Aorta (tissue), 5 donors: Measurements from ENCODE around the gene KANSL1. TPM values are rescaled to one million over a fixed set of nuclear protein-coding genes. Genes with fewer than 3 reads are reported as not detected.

Experiments
- ATAC-seq: fragments of 200-7000 bp; cut with Tn5 transposase; one replicate; pipeline ENCODE4 v1.9.1; 2022; ENCODE audit warnings: moderate library complexity; ENCODE audit not compliant: low FRiP score
- DNase-seq, 2 donors: peaks; one replicate each; pipeline ENCODE4 v3.0.0-alpha.2; 2020
- H3K27ac ChIP-seq, 2 donors: one replicate each; pipeline ENCODE4 v1.5.1; 2013; ENCODE audit warnings: low read length in 2 of 2, mild to moderate bottlenecking in 2 of 2, moderate library complexity in 2 of 2, control low read depth in 1 of 2, inconsistent platforms in 1 of 2, low read depth in 1 of 2
- H3K27me3 ChIP-seq, 2 donors: one replicate each; pipeline ENCODE4 v1.6.1; 2013; ENCODE audit warnings: control low read depth in 1 of 2, low read length in 1 of 2, mild to moderate bottlenecking in 1 of 2, moderate library complexity in 1 of 2; ENCODE audit not compliant: insufficient read depth in 2 of 2, control insufficient read depth in 1 of 2
- H3K36me3 ChIP-seq, 2 donors: one replicate each; pipeline ENCODE4 v1.6.1; 2013; ENCODE audit warnings: control low read depth in 1 of 2, low read length in 1 of 2, mild to moderate bottlenecking in 1 of 2; ENCODE audit not compliant: insufficient read depth in 2 of 2, control insufficient read depth in 1 of 2
- H3K4me1 ChIP-seq, 2 donors: one replicate each; pipeline ENCODE4 v1.6.1; 2013; ENCODE audit warnings: low read length in 2 of 2, control low read depth in 1 of 2, mild to moderate bottlenecking in 1 of 2, moderate library complexity in 1 of 2; ENCODE audit not compliant: insufficient read depth in 2 of 2, control insufficient read depth in 1 of 2
- H3K4me3 ChIP-seq, 2 donors: one replicate each; pipeline ENCODE4 v1.5.1; 2013; ENCODE audit warnings: low read length in 2 of 2, control low read depth in 1 of 2, mild to moderate bottlenecking in 1 of 2
- H3K9me3 ChIP-seq: one replicate; pipeline ENCODE4 v1.6.1; 2013; ENCODE audit warnings: mild to moderate bottlenecking, low read length; ENCODE audit not compliant: control insufficient read depth
- WGBS, 2 donors: extraction: QIAGEN DNeasy Blood & Tissue Kit; methylation state at CpG; one replicate each; pipeline ENCODE4 v1.1.7; 2013; 5-methylcytosine and 5-hydroxymethylcytosine counted together
- intact Hi-C, 2 donors: fragments of 100-400 bp; cut with DNase I; formaldehyde crosslinking; loops; one replicate each; pipeline versions ENCODE4 v1.14.2 to v1.15.0; 2022
- polyA plus RNA-seq, 2 donors: library from polyadenylated mRNA; stranded (reverse); fragments of 200-250 nt; gene quantifications; one replicate each; pipeline ENCODE4 v1.2.3, GENCODE V29; 2013
- total RNA-seq, 2 donors: library from RNA; stranded (reverse); fragmentation: NEBNext Ultra II Directional; extraction: Animal tissue kit (Norgen Biotek cat#: 25700); gene quantifications; one replicate each; pipeline ENCODE4 v1.2.1, GENCODE V29; 2021
- donor health status: healthy with polysubstance abuse.
- donor health status: Bipolar disorder and iron deficiency.
- donor health status: DM: no; HTN: no; CAD: no.
- donor health status: DM: no; HTN: no; CAD: no.
- donor health status: DM: yes; HTN: yes; CAD: no.

The KANSL1 gene
- total and polyA plus RNA-seq, 4 donors, result 6.5 to 109 (median 56.4) TPM

- DNase-seq, result no peak
These were observed 179.6 kb downstream of the KANSL1 start for GRCh38 chr17:46013502-46014165.

DNA sequence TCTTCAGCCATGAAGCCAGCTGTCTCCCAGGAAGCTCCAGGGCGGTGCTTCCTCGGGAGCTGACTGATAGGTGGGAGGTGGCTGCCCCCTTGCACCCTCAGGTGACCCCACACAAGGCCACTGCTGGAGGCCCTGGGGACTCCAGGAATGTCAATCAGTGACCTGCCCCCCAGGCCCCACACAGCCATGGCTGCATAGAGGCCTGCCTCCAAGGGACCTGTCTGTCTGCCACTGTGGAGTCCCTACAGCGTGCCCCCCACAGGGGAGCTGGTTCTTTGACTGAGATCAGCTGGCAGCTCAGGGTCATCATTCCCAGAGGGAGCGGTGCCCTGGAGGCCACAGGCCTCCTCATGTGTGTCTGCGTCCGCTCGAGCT is 180.1 kb downstream of the KANSL1 start:
- Histone ChIP-seq H3K4me3 (no peak overlapping the region), H3K27me3 (no peaks in the 10 kb centered on the region), H3K36me3 (no peaks in the 10 kb centered on the region), H3K9me3 (no peaks in the 10 kb centered on the region), H3K27ac (no peak overlapping the region), H3K4me1 (no peaks in the 10 kb centered on the region)
- WGBS, 2 donors, result 95 to 96% methylated on average over 7 of the region's 7 CpGs
- intact Hi-C loops, result no loop called here
- ATAC-seq (no peak), DNase-seq (no peak)

More at GRCh38 chr17:46013502-46014165, 179.6 kb downstream of the KANSL1 start:
- no peaks in the 10 kb centered on the region for H3K9me3 ChIP-seq
- H3K27me3 ChIP-seq, result no peaks in the 10 kb centered on the region
- no peak overlapping the region for H3K27ac ChIP-seq
- H3K36me3 ChIP-seq, result no peaks in the 10 kb centered on the region
- WGBS, 2 donors, result 74 to 77% methylated on average over 9 of the region's 9 CpGs
- intact Hi-C loops, result no loop called here
- H3K4me1 ChIP-seq, result no peaks in the 10 kb centered on the region
- H3K4me3 ChIP-seq, result no peak overlapping the region
- no peak for ATAC-seq

DNA sequence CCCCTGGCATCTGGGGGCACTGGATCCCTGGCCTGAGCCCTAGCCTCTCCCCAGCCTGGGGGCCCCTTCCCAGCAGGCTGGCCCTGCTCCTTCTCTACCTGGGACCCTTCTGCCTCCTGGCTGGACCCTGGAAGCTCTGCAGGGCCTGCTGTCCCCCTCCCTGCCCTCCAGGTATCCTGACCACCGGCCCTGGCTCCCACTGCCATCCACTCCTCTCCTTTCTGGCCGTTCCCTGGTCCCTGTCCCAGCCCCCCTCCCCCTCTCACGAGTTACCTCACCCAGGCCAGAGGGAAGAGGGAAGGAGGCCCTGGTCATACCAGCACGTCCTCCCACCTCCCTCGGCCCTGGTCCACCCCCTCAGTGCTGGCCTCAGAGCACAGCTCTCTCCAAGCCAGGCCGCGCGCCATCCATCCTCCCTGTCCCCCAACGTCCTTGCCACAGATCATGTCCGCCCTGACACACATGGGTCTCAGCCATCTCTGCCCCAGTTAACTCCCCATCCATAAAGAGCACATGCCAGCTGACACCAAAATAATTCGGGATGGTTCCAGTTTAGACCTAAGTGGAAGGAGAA is 180.6 kb downstream of the KANSL1 start:
- no peak overlapping the region for H3K4me3 ChIP-seq
- no peaks in the 10 kb centered on the region for H3K4me1 ChIP-seq
- H3K27me3 ChIP-seq, result no peaks in the 10 kb centered on the region
- no peak for ATAC-seq
- no peaks in the 10 kb centered on the region for H3K36me3 ChIP-seq
- H3K27ac ChIP-seq, result no peak overlapping the region
- intact Hi-C loops, result no loop called here
- DNase-seq, result no peak
- WGBS, 2 donors, result 84 to 91% methylated on average over 7 to 11 of the region's 11 CpGs
- no peaks in the 10 kb centered on the region for H3K9me3 ChIP-seq

DNA sequence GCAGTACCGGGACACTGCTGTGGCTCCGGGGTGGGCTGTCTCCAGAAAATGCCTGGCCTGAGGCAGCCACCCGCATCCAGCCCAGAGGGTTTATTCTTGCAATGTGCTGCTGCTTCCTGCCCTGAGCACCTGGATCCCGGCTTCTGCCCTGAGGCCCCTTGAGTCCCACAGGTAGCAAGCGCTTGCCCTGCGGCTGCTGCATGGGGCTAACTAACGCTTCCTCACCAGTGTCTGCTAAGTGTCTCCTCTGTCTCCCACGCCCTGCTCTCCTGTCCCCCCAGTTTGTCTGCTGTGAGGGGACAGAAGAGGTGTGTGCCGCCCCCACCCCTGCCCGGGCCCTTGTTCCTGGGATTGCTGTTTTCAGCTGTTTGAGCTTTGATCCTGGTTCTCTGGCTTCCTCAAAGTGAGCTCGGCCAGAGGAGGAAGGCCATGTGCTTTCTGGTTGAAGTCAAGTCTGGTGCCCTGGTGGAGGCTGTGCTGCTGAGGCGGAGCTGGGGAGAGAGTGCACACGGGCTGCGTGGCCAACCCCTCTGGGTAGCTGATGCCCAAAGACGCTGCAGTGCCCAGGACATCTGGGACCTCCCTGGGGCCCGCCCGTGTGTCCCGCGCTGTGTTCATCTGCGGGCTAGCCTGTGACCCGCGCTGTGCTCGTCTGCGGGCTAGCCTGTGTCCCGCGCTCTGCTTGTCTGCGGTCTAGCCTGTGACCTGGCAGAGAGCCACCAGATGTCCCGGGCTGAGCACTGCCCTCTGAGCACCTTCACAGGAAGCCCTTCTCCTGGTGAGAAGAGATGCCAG is 181.3 kb downstream of the KANSL1 start:
- intact Hi-C loops, result no loop called here
- Histone ChIP-seq H3K27me3 (no peaks in the 10 kb centered on the region), H3K27ac (no peak overlapping the region), H3K4me3 (no peak overlapping the region), H3K36me3 (no peaks in the 10 kb centered on the region), H3K4me1 (no peaks in the 10 kb centered on the region), H3K9me3 (no peaks in the 10 kb centered on the region)
- DNase-seq (no peak), ATAC-seq (no peak)
- 88 to 89% methylated on average over 28 of the region's 28 CpGs for WGBS, 2 donors

DNA sequence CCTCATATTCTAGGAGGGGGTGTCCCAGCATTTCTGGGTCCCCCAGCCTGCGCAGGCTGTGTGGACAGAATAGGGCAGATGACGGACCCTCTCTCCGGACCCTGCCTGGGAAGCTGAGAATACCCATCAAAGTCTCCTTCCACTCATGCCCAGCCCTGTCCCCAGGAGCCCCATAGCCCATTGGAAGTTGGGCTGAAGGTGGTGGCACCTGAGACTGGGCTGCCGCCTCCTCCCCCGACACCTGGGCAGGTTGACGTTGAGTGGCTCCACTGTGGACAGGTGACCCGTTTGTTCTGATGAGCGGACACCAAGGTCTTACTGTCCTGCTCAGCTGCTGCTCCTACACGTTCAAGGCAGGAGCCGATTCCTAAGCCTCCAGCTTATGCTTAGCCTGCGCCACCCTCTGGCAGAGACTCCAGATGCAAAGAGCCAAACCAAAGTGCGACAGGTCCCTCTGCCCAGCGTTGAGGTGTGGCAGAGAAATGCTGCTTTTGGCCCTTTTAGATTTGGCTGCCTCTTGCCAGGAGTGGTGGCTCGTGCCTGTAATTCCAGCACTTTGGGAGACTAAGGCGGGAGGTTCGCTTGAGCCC is 182.5 kb downstream of the KANSL1 start:
- ATAC-seq (no peak), DNase-seq (peak in 1 of 2 donors; percentile 51)
- H3K9me3 ChIP-seq, result no peaks in the 10 kb centered on the region
- H3K36me3 ChIP-seq, result no peaks in the 10 kb centered on the region
- H3K27me3 ChIP-seq, result no peaks in the 10 kb centered on the region
- no peak overlapping the region for H3K4me3 ChIP-seq
- 83 to 84% methylated on average over 16 of the region's 16 CpGs for whole genome bisulfite sequencing, 2 donors
- intact Hi-C loops, result no loop called here
- H3K27ac ChIP-seq, result no peak overlapping the region
- H3K4me1 ChIP-seq, result no peaks in the 10 kb centered on the region

DNA sequence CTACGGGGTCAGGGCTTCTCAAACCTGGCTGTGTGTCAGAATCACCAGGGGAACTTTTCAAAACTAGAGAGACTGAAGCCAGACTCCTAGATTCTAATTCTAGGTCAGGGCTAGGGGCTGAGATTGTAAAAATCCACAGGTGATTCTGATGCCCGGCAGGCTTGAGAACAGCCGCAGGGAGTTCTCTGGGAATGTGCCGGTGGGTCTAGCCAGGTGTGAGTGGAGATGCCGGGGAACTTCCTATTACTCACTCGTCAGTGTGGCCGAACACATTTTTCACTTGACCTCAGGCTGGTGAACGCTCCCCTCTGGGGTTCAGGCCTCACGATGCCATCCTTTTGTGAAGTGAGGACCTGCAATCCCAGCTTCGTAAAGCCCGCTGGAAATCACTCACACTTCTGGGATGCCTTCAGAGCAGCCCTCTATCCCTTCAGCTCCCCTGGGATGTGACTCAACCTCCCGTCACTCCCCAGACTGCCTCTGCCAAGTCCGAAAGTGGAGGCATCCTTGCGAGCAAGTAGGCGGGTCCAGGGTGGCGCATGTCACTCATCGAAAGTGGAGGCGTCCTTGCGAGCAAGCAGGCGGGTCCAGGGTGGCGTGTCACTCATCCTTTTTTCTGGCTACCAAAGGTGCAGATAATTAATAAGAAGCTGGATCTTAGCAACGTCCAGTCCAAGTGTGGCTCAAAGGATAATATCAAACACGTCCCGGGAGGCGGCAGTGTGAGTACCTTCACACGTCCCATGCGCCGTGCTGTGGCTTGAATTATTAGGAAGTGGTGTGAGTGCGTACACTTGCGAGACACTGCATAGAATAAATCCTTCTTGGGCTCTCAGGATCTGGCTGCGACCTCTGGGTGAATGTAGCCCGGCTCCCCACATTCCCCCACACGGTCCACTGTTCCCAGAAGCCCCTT is 183.3 kb downstream of the KANSL1 start:
- intact Hi-C loops, result no loop called here
- Histone ChIP-seq H3K27ac (no peak overlapping the region), H3K4me3 (no peak overlapping the region), H3K36me3 (no peaks in the 10 kb centered on the region), H3K9me3 (no peaks in the 10 kb centered on the region), H3K27me3 (no peaks in the 10 kb centered on the region), H3K4me1 (no peaks in the 10 kb centered on the region)
- DNase-seq (peak in 1 of 2 donors; percentile 77), ATAC-seq (no peak)
- WGBS, 2 donors, result 83% methylated on average over 33 of the region's 33 CpGs

GRCh38 chr17:46008591-46008990 is 184.6 kb downstream of the KANSL1 start:
- ATAC-seq (no peak), DNase-seq (no peak)
- 94% methylated on average over 9 of the region's 9 CpGs for WGBS, 2 donors
- no peaks in the 10 kb centered on the region for H3K27me3 ChIP-seq
- no peaks in the 10 kb centered on the region for H3K9me3 ChIP-seq
- H3K4me3 ChIP-seq, result no peak overlapping the region
- H3K4me1 ChIP-seq, result no peaks in the 10 kb centered on the region
- intact Hi-C loops, result no loop called here
- H3K27ac ChIP-seq, result no peak overlapping the region
- H3K36me3 ChIP-seq, result no peaks in the 10 kb centered on the region

DNA sequence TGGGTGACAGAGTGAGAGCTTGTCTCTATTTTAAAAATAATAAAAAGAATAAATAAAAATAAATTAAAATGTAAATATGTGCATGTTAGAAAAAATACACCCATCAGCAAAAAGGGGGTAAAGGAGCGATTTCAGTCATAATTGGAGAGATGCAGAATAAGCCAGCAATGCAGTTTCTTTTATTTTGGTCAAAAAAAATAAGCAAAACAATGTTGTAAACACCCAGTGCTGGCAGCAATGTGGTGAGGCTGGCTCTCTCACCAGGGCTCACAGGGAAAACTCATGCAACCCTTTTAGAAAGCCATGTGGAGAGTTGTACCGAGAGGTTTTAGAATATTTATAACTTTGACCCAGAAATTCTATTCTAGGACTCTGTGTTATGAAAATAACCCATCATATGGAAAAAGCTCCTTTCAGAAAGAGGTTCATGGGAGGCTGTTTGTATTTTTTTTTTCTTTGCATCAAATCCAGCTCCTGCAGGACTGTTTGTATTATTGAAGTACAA is 185.7 kb downstream of the KANSL1 start:
- no peak overlapping the region for H3K27ac ChIP-seq
- H3K4me1 ChIP-seq, result no peaks in the 10 kb centered on the region
- H3K9me3 ChIP-seq, result no peaks in the 10 kb centered on the region
- intact Hi-C loops, result no loop called here
- no peaks in the 10 kb centered on the region for H3K27me3 ChIP-seq
- H3K4me3 ChIP-seq, result no peak overlapping the region
- ATAC-seq (no peak), DNase-seq (no peak)
- H3K36me3 ChIP-seq, result no peaks in the 10 kb centered on the region
- WGBS, 2 donors, result 44 to 48% methylated on average over 2 of the region's 2 CpGs
